GM21360 (cell line): ENCODE results near the gene RIN3.

Experiments used
- ATAC-seq: cut with Tn5 transposase; IDR thresholded peaks from one replicate; pipeline ENCODE4 v1.9.1; 2021; ENCODE audit warnings: mild to moderate bottlenecking, moderate library complexity; ENCODE audit not compliant: unreplicated experiment

Gene RIN3

GRCh38 chr14:92570674-92571262 lies 57.2 kb downstream of the RIN3 start:
- no peak for ATAC-seq

GRCh38 chr14:92572050-92572449 lies 58.5 kb downstream of the RIN3 start:
- ATAC-seq: no peak

- ATAC-seq: no peak
Observed at GRCh38 chr14:92573761-92574498, 60.3 kb downstream of the RIN3 start.

GRCh38 chr14:92575061-92575747 lies 61.6 kb downstream of the RIN3 start:
- no peak for ATAC-seq

GRCh38 chr14:92575748-92576303 lies 62.2 kb downstream of the RIN3 start:
- ATAC-seq: no peak

- peak; percentile 68 for ATAC-seq
Observed at GRCh38 chr14:92577321-92577742, 63.8 kb downstream of the RIN3 start.

- no peak for ATAC-seq
Observed at GRCh38 chr14:92578511-92578910, 64.9 kb downstream of the RIN3 start.

GRCh38 chr14:92579244-92579936 lies 65.8 kb downstream of the RIN3 start:
- no peak for ATAC-seq

- ATAC-seq: no peak
Observed at GRCh38 chr14:92581206-92581605, 67.6 kb downstream of the RIN3 start.

GRCh38 chr14:92581966-92582566 lies 68.5 kb downstream of the RIN3 start:
- ATAC-seq: no peak

- no peak for ATAC-seq
Observed at GRCh38 chr14:92582706-92583452, 69.3 kb downstream of the RIN3 start.

- ATAC-seq: no peak
Observed at GRCh38 chr14:92584220-92584619, 70.6 kb downstream of the RIN3 start.

GRCh38 chr14:92584816-92585215 lies 71.2 kb downstream of the RIN3 start:
- no peak for ATAC-seq

GRCh38 chr14:92585981-92586937 lies 72.7 kb downstream of the RIN3 start:
- no peak for ATAC-seq

GRCh38 chr14:92586963-92587699 lies 73.5 kb downstream of the RIN3 start:
- no peak for ATAC-seq

- ATAC-seq: no peak
Observed at GRCh38 chr14:92587700-92588085, 74.1 kb downstream of the RIN3 start.

GRCh38 chr14:92589213-92589852 lies 75.8 kb downstream of the RIN3 start:
- no peak for ATAC-seq

GRCh38 chr14:92590176-92590575 lies 76.6 kb downstream of the RIN3 start:
- no peak for ATAC-seq
